HG03342 (cell line): Measurements from ENCODE around the gene KCNN3.

ENCODE experiments used
- ATAC-seq: cut with Tn5 transposase; IDR thresholded peaks from one replicate; pipeline ENCODE4 v1.9.1; 2021; ENCODE audit warnings: mild to moderate bottlenecking, moderate library complexity; ENCODE audit not compliant: unreplicated experiment

KCNN3 gene

DNA sequence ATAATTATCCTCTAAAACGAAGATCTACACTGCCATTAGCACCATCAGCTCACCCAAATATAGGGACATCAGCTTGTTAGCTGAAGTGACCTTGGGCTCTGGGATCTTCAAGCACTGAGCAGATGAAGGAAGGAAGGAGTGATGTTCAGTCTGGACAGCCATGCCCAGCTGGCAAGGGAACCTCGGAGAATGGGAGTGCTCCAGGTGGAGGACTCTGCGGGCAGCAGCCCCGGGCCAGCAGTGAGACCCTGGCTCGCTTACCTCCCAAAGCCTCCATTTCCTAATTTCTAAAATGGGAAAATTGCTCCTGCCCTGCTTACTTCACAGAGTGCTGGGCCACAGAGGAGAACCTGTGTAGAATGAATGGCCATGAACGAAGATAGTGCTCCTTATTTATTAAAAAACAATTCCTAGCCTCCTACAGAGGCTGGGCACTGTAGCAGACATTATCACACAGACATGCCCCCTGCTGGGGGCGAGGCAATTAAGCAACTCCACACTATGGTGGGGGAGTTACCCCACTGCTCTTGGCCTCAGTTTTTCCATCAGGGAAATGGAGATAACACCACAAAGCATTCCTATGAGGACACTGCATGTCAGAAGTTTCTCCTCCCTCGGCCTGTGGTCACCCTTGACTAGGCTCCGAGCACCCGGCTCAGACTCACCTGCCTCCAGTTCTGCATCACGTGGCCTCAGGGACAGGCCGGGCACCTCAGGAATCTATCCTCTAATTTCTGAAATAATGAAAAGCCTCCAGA lies 117.6 kb downstream of the KCNN3 start:
- no peak for ATAC-seq

DNA sequence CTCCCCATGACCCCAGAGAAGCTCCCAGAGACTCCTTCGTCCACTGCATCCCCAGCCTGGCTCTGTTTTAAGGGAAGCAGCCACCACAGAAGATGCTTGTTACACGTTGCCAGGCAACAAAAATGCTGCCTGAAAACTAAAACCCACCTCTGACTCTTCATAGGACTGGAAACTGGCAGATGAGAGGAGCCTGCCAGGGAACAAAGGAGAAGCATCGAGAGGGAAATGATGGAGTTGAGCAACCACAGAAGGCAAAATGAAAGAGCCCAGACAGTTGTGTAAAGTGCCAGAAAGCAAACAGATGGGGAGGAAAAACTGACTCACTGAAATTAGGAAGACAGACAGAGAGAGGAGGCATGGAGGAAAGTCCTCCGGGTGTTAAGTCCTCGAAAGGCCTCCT lies 118.4 kb downstream of the KCNN3 start:
- ATAC-seq = no peak

DNA sequence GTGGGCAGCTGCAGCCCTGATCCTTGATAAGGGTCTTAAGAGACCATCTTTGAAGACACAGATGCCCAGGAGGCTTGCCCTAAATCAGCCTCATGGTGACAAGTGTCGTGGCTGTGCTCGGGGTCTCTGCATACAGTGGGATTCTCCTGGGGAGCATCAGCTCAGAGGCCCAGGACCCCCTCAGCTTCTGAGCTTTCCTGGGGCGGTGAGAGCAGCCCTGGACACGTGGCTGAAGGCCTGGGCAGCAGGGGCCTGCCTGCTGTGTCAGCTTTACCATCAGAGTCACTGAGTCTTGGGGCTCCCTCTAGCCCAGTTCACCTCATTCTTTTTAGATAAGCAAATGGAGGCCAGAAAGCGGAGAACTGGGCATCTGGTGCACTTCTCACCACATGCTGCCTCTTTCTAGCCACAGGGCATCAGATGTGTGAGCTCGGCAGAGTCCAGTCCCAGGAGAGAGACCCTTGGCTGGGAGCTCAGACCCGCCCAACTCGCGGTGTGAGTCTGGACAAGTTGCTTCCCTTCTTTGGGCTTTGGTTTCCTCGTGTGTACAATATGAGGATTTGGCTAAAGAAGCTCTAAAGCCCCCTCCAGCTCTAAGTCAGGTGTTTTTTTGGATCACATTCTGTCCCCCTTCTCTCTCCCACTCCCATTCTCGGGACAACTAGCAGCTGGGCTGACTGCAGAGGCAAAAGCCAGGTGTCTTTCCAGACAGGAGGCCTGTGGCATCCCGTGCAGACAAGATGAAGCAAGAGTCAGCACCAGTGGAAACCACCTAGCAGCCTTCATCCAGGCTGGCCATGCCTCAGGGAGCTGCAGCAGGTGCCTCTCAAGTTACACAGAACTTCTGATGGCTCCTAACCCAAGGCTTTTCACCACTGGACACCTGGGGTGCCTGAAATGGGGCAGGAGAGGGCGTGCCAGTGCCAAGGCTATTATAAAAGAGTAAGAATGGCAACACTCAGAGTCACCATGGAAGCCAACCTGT lies 119.1 kb downstream of the KCNN3 start:
- ATAC-seq = no peak

DNA sequence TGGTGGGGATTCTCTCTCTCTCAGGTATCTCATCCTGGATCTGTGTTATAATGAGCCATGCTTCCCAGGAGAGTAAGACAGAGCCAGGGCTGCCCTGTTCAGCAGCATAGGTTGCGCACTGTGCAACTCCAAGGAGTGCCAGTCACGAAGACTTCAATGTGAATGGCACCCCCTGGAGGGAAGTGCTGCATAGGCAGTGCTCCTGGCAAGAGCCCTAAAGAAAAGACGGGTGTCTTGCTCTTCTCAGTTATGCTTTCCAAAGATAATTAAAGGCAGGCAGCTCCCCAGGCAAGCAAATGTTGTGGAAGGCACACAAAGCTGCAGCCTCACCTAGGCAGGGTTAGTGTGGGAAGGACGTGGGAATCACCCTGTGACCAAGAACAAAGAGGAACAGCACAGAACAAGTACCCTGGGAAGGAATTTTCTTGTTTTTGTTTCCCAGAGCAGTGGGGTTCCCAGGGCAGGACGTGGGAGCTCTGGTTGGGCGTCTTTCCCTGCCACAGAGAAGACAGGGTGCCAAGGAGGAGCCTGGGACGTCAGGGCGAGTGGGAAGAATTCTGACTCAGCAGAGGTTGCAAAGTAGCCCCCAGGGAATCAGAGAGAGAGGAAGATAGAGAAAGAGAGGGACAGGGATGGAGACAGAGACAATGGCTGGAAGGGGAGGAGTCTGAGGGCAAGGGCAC lies 120.9 kb downstream of the KCNN3 start:
- ATAC-seq = no peak

DNA sequence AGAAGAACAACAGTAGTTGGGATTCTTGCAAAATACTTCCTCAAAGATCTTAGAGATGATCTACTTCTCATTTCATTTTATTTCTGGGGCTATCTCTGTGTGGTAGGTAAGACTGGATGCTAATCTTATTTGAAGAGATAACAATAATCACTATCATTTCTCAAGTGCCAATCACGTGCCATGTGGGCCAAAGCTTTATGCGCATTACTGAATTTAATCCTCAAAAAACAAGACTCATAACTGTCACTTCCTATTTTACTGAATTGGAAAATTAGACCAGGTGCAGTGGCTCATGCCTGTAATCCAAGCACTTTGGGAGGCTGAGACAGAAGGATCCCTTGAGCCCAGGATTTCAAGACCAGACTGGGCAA lies 121.7 kb downstream of the KCNN3 start:
- ATAC-seq = no peak

DNA sequence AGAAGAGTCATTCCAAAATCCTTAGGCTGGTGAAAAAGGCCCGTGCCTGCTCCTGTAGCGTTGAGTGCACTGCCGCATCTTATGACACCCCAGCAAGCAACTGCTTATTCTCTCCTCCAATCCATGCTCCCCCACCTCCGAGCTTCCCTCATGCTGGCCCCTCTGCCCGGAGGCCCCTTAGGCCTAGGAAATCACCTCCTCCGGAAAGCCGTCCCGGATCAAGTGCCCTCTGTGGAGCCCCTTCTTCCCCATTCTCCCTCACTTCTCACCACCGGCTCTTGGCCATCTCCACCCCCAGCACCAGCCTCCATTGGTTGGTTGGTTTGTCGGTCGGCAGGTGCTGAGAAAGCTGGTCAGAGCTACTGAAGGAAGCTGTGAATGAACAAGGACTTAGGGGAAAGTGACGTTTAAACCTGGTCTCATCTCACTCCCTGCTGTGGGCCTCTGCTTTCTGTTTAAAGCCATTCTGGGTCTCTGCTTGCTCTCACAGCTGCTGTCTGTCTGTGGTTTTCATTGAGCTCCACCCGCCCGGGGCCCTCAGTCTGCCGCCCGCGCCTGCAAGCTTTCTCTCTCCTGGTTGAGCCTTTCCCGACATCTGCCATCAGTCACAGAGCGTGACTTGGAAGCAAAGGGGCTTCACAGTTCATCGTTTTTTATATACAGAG lies 122.2 kb downstream of the KCNN3 start:
- peak; percentile 68 for ATAC-seq

DNA sequence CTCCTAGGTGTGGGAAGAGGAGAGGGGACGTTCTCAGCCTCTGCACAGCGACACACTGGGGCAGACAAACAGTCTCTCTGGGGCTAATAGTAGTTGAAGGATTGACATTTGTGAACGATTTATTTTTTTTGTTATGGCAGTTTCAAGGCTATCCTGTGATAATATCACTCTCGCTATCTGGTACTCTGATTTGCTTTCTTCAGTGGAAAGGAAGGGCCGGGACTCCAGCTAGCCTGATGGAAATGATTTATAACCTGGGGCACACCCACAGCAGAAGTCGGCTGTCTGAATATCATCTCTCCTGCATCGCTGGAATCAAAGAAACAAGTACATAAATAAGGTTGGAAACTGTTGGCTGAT lies 122.7 kb downstream of the KCNN3 start:
- ATAC-seq = no peak

DNA sequence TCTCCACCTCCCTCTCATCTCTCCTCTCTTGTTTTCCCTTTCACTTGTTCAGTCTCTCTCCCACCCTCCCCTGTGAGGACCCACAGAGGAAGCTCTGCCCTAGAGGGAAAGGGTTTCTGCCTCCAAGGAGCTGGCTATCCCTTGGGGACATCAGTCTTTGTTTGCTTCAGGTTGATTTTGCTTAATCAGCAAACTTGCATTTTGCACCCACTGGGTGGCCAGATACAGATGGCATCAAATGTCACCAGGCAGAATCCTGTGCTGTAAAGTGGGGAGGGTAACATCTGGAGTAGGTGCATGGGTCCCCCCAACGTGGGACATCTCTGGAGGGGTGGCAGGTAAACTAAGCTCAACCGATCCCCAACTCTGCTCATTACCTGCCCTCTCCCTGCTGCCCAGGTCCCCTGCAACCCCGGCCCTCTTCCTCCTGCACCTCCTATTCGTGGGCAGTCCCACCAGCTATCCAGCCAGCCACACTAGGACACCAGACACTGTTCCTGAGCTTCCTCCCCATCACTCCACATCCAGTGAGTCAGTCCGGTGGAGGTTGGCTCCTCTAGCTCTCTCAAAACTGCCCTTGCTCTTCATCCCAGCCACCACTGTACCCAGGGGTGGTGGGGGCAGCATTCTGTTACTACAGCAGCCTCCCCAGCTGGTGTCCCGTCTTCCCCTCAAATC lies 123.3 kb downstream of the KCNN3 start:
- ATAC-seq = no peak

DNA sequence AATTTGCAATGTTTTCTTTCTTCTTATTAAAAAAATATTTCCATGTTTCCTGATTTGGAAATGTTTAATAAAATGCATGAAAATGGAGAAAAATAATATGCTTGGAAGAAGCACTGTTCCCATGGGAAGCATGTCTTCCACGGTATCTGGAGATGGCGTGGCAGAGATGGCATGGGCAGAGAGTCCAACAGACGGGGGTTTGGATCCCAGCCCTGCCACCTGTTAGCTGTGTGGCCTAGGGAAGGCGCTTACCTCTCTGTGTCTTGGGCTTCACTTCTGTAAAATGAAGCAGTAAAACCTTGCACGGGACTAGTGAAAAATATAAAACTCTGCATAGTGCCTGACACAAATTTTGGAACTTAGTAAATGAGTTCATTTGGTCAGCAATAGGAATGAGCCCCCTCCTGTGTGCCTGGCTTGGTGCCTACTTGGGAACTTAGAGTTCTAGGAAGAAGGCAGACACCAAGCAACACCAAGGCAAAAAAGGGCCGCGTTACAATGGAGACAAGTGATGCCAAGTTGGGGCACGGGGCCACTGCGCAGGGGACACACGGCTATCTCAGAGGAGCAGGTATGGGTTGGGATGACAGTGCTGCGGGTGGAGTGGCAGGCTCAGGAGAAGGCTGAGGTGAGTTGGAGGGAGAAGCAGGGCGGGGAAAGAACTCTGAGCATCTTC lies 124.2 kb downstream of the KCNN3 start:
- no peak for ATAC-seq

DNA sequence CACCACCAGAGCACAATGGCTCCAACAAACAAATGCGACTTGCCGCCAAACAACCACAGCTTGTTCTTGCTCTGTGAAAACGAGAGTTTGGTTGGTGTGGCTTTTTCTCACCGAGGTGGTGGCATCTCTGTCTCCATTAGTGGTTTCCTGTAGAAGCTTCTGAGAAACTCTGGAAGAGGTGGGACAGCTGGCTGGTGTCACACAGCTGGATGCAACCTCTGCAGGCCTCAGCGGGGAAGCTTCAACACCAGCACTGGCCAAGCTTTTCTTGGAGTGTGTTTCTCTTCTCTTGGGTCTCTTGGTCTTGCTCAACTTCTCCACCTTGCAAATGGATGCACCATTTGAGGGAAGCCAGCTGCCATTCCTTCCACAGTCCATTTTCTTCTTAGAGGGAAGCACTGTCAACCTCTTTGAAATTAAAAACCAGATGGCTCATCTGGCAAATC lies 124.8 kb downstream of the KCNN3 start:
- no peak for ATAC-seq

DNA sequence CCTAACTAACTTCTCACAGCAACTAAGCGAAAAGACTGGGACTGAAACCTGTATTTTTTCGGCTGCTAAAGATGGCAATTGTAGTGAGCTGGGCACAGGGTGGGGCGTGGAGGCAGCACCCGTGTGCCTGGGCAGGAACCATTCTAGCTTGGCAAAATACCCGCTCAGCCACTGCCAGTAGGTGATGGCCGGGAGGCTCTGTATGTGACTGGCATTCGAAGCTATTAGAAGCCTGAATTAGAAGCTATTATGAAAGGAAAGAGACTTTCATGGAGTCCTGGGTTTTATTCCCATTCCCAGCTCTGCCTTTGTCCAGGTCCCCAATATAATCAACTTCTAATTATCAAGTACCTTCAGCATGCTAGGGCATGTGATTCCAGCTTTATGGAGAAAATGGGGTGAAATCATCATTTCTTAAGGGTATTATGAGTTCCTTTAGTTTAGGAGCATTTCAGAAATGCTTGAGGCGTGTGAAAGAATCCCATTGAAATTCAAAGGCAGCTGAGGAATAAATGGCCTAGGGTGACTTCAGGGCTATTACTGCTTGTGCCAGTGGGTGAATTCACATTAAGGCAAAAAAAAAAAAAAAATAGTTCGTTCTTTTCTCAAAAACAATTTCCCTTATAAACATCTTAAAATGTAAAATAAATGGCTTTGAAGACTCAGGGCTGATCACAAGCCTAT lies 125.6 kb downstream of the KCNN3 start:
- no peak for ATAC-seq

DNA sequence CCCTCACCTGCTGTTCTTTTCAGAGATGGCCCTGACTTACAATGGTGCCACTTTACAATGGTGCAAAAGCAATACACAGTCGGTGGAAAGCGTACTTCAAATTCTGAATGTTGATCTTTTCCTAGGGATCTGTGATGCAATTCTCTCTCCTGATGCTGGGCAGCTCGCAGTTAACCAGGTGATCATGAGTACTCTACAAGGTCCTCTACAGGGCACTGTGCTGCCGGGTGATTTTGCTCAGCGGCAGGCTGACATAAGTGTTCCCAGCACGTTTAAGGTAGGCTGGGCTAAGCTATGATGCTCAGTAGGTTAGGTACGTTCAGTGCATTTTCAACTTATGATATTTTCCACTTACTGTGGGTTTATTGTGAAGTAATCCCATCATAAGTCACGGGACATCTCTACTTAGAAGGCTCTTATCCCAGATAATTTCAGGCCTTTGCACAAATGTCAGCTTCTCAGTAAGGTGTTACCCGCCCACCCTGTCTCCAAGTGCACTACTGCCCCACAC lies 126.5 kb downstream of the KCNN3 start:
- ATAC-seq = no peak

DNA sequence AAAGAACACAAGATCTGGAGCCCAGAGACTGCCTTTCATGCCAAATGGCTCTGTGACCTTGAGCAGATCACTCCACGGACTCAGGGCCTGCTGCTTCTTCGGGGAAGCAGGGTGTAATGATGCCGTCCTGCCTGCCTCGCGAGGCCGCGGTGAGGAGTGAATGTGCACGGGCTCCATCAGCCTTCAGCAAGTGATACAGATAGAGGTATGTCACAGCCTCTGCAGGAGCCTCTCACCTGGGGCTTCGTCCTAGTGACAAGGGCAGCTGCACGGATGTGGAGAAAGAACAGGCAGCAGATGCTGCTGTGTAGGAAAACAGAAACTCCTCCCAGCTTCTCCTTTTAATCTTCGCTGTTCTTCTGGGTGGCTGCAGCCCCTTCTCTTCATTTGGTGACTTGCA lies 127.5 kb downstream of the KCNN3 start:
- ATAC-seq = no peak

DNA sequence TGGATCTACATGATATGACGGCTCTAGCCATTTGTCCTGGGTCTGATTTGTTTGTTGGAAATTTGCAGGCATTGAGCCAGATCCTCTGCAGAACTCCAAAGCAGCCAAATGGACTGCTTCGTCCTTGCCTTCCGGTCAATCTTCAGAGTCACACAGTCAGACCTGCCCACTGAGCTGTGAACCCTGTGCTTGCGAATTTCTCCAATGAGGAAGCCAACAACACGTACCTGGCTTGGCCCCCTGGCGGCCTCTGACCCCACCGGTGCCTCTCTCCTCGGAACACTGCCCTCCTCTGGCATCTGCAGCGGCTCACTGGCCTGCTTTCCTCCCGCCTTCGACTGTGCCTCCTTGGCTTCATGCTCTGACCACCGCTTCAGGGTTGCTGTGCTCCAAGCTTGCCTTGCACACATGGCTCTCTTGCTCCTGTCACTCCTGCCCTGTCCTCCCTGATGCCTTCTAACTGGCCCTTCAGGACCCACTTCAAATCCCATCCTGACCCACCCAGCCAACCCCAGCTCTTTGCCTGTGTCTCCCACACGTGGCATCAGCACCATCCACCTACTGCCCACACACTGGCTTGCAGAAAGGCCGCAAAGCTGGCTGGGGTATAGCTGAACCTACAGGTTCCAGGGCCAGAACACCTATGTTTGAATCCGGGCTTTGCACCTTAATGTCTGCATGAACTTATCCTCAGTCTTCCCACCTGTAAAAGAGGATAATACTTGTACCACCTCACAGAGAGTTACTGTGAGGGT lies 128.2 kb downstream of the KCNN3 start:
- no peak for ATAC-seq

DNA sequence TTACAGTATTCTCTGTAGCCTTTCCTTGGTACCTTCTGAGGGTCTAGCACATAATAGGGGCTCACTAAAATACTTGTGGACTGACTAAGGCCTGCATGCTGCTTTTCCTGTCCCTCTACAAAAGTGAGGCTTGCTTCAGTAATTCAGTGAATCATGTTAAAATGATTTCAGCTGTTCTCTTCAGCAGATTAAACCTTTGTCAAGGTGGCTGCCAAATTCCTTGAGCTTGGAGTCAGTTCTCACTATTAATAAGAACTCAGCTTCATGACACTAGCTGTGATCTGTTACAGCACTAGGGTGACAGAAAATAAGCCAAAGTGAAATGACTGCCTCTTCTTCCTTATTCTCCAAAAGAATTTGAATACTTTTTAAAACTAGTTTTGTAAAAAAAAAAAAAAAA lies 128.8 kb downstream of the KCNN3 start:
- ATAC-seq = no peak

DNA sequence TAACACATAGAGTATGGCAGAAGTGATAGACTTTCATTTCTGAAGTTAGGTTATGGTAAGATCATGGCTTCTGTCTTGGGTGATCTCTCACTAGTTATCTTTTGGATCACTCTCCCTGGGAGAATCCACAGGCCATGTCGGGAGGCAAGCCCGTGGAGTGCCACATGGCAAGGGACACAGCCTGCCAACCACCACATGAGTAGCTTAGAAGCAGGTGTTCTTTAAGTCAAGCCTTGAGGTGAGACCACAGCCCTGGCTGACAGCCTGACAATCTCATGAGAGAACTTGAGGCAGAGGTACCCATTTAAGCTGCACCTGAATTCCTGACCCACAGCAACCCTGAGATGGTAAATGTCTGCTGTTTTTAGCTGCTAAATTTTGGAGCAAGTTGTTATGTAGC lies 130.4 kb downstream of the KCNN3 start:
- ATAC-seq = no peak

DNA sequence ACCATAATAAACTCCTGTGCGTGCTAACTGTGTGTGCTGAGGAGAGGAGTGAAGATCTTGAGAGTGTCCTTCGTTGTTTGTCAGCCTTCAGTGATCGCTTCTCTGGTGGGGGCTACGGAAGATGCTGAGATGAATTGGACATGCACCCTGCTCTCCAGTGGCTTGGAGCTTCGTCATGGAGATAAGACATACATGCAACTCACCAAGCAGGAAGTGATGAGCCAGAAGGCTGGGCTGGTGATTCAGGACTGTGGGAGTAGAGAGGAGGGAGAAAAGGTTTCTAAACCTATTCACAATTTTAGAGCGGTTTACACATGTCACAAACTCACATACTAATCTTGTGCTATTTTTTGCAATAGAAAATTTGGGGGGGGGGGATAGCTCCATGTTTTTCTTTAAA lies 133.2 kb downstream of the KCNN3 start:
- ATAC-seq = no peak

DNA sequence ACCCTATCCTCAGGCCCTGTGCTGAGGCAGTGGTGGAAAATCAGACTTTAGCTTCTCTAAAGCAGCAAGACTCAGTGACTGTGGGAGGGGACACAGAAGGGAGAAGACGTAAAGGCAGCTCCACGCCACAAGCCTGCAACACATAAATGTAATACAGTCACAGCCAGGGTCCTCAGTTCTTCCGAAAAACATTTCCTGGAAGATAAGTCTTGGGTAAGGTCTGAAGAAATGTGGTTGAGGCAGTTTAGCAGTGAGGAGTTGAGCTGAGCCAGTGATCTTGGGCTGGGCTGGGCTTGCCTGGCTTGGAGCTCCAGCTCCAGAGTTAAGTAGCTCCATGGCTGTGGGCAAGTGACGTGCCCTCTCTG lies 134.3 kb downstream of the KCNN3 start:
- ATAC-seq = no peak
